HCT116 (cell line): ENCODE measurements around the gene COPE. TPM values are rescaled to one million over a fixed set of nuclear protein-coding genes. Genes with fewer than 3 reads are reported as not detected.
"Not testable (repeated sequence)": the region's sequence is repeated elsewhere in the genome, so short reads cannot be mapped to it uniquely, and the experiment has no call there.

Experiments
- ATAC-seq: fragments of 200-7000 bp; cut with Tn5 transposase; 2 replicates; pipeline ENCODE4 v1.9.1; 2020; ENCODE audit warnings: mild to moderate bottlenecking, moderate library complexity
- BruUV-seq: library from RNA; stranded (reverse); fragments of 400-500 nt; replicated peaks from 2 replicates; lab custom pipeline; 2021; lab: Mats Ljungman, UMichigan
- CTCF ChIA-PET: fragments of 300-600 bp; sonication (Branson Sonifier 250); formaldehyde crosslinking; loops from one replicate; lab custom pipeline; 2021; ENCODE audit warnings: antibody characterized with exemption; lab: Charles Lee
- POLR2A ChIA-PET: fragments of 300-600, 350-600 bp; sonication (Branson Sonifier 250); formaldehyde crosslinking; loops from one replicate; lab custom pipeline; 2021; ENCODE audit warnings: antibody characterized with exemption; lab: Charles Lee
- RAD21 ChIA-PET, 2 experiments: fragments of 300-600 bp; sonication (Branson Sonifier 250); formaldehyde crosslinking; loops; one replicate each; lab custom pipeline; 2023; ENCODE audit warnings: low total read pairs in 2 of 2; ENCODE audit not compliant: uncharacterized antibody in 2 of 2, unreplicated experiment in 2 of 2, low non-redundant PET in 1 of 2; lab: Charles Lee
- DNase-seq: peaks from one replicate; pipeline ENCODE4 v3.0.0-alpha.2; 2010; ENCODE audit warnings: low read depth, low spot score
- H2AFZ ChIP-seq: fragments of 200-600 bp; shearing (Covaris generic), sonication (generic); 2 replicates; pipeline ENCODE4 v1.6.1; 2017; ENCODE audit warnings: low read depth, mixed run types, mixed read lengths, antibody characterized with exemption, low read length; ENCODE audit not compliant: poor library complexity, severe bottlenecking
- H3K27ac ChIP-seq: 2 replicates; pipeline ENCODE4 v1.5.1; 2012; ENCODE audit warnings: low read depth, low read length
- H3K27me3 ChIP-seq: fragments of 200-600 bp; sonication (generic); 2 replicates; pipeline ENCODE4 v1.6.1; 2016; ENCODE audit warnings: mixed run types, low read length, mixed read lengths; ENCODE audit not compliant: insufficient read depth
- H3K36me3 ChIP-seq, 2 experiments: fragments of 200-500 bp in 1 of 2; fragments of 200-600 bp in 1 of 2; sonication (Bioruptor generic) in 1 of 2; sonication (generic) in 1 of 2; 2 replicates each; pipeline versions ENCODE4 v1.5.1 to v1.6.1; 2014 to 2016; ENCODE audit warnings: low read length in 2 of 2, inconsistent platforms in 1 of 2, mixed read lengths in 1 of 2, mixed run types in 1 of 2; ENCODE audit not compliant: insufficient read depth in 2 of 2, control insufficient read depth in 1 of 2
- H3K4me1 ChIP-seq, 2 experiments: fragments of 200-600 bp in 1 of 2; sonication (generic) in 1 of 2; 2 replicates each; pipeline versions ENCODE4 v1.5.1 to v1.6.1; 2012 to 2017; ENCODE audit warnings: low read length in 2 of 2, inconsistent platforms in 1 of 2, mild to moderate bottlenecking in 1 of 2, mixed read lengths in 1 of 2, mixed run types in 1 of 2, moderate library complexity in 1 of 2; ENCODE audit not compliant: insufficient read depth in 2 of 2, control insufficient read depth in 1 of 2
- H3K4me2 ChIP-seq: fragments of 200-600 bp; sonication (generic); 2 replicates; pipeline ENCODE4 v1.6.1; 2017; ENCODE audit warnings: mixed run types, low read length, mixed read lengths
- H3K4me3 ChIP-seq, 2 experiments: fragments of 200-600 bp in 1 of 2; sonication (generic) in 1 of 2; replicated peaks in 1 of 2; 2 replicates each; pipeline ENCODE4 v1.5.1; 2011 to 2016; ENCODE audit warnings: low read length in 2 of 2, control low read depth in 1 of 2, low read depth in 1 of 2, mild to moderate bottlenecking in 1 of 2, mixed read lengths in 1 of 2, mixed run types in 1 of 2
- H3K79me2 ChIP-seq: fragments of 200-600 bp; sonication (generic); 2 replicates; pipeline ENCODE4 v1.6.1; 2017; ENCODE audit warnings: mild to moderate bottlenecking, mixed run types, low read length, moderate library complexity, mixed read lengths; ENCODE audit not compliant: insufficient read depth
- H3K9ac ChIP-seq: fragments of 200-600 bp; sonication (generic); 2 replicates; pipeline ENCODE4 v1.6.1; 2016; ENCODE audit warnings: low read length, mixed read lengths
- H3K9me2 ChIP-seq: fragments of 200-600 bp; sonication (generic), shearing (Covaris generic); 2 replicates; pipeline ENCODE4 v1.6.1; 2017; ENCODE audit warnings: mixed run types, mild to moderate bottlenecking, moderate library complexity; ENCODE audit not compliant: insufficient read depth
- H3K9me3 ChIP-seq, 2 experiments: fragments of 200-500 bp in 1 of 2; fragments of 200-600 bp in 1 of 2; sonication (Bioruptor generic) in 1 of 2; sonication (generic) in 1 of 2; 2 replicates each; pipeline ENCODE4 v1.6.1; 2014 to 2017; ENCODE audit warnings: low read length in 2 of 2, mixed read lengths in 2 of 2, inconsistent platforms in 1 of 2, low read depth in 1 of 2, mild to moderate bottlenecking in 1 of 2, mixed run types in 1 of 2, moderate library complexity in 1 of 2; ENCODE audit not compliant: control insufficient read depth in 1 of 2, insufficient read depth in 1 of 2
- H4K20me1 ChIP-seq: fragments of 200-600 bp; sonication (generic), shearing (Covaris generic); 2 replicates; pipeline ENCODE4 v1.6.1; 2017; ENCODE audit warnings: mixed run types, mild to moderate bottlenecking, moderate library complexity; ENCODE audit not compliant: insufficient read depth
- CBX3 ChIP-seq: IDR thresholded peaks from 2 replicates; pipeline ENCODE4 v1.6.1; 2012; ENCODE audit warnings: low read depth
- CEBPB ChIP-seq: IDR thresholded peaks from 2 replicates; pipeline ENCODE4 v1.6.1; 2012; ENCODE audit warnings: low read depth
- EZH2 ChIP-seq: fragments of 200-600 bp; sonication (generic); IDR thresholded peaks from 2 replicates; pipeline ENCODE4 v1.6.1; 2017; ENCODE audit warnings: antibody characterized with exemption, mixed run types
- FOSL1 ChIP-seq: IDR thresholded peaks from 2 replicates; pipeline ENCODE4 v1.6.1; 2012; ENCODE audit warnings: low read depth
- MAX ChIP-seq: IDR thresholded peaks from 2 replicates; pipeline ENCODE4 v1.6.1; 2012
- RAD21 ChIP-seq: IDR thresholded peaks from 2 replicates; pipeline ENCODE4 v1.6.1; 2012; ENCODE audit warnings: low read depth, mild to moderate bottlenecking
- SRF ChIP-seq: IDR thresholded peaks from 2 replicates; pipeline ENCODE4 v1.6.1; 2012; ENCODE audit warnings: low read depth
- TCF7L2 ChIP-seq: IDR thresholded peaks from 2 replicates; pipeline ENCODE4 v1.7.0; 2011; ENCODE audit warnings: borderline replicate concordance, inconsistent platforms; ENCODE audit not compliant: insufficient read depth, insufficient read length; ENCODE audit errors: extremely low read depth
- YY1 ChIP-seq: IDR thresholded peaks from 2 replicates; pipeline ENCODE4 v1.6.1; 2011; ENCODE audit warnings: low read length, low read depth, moderate library complexity, mild to moderate bottlenecking; ENCODE audit not compliant: insufficient replicate concordance; ENCODE audit errors: extremely low read depth
- intact Hi-C: fragments of 100-400 bp; cut with micrococcal nuclease; formaldehyde crosslinking; loops from 2 replicates; pipeline ENCODE4 v1.10.0; 2022
- total RNA-seq: library from RNA; stranded (reverse); gene quantifications from one replicate; pipeline ENCODE4 v1.2.1, GENCODE V29; 2021; ENCODE audit not compliant: unreplicated experiment

Gene COPE
- total RNA-seq, 1 experiment from 2014 or later: 263 TPM

- peak; percentile 5 for ATAC-seq
- POLR2A ChIA-PET: interaction anchor here (0.6 to 2.0 kb wide), 7 partner anchors 10 to 129 kb away, joined by 3 to 10 read pairs (median 4); no protein-coding TSS in a partner anchor
- RAD21 ChIA-PET: interaction anchor here (1.4 kb wide), 2 partner anchors 67 kb away, joined by 5 to 6 read pairs; no protein-coding TSS in a partner anchor
Measured at GRCh38 chr19:18919900-18920214, 670 bp upstream of the COPE start.

GRCh38 chr19:18917593-18917992 is 1.6 kb downstream of the COPE start:
- POLR2A ChIA-PET, ATAC-seq, H3K27ac ChIP-seq, BruUV-seq, DNase-seq, H3K9me2 ChIP-seq, H2AFZ ChIP-seq, H3K9me3 ChIP-seq, H3K27me3 ChIP-seq, RAD21 ChIA-PET, H3K9ac ChIP-seq, H4K20me1 ChIP-seq: not testable (repeated sequence)
- Histone ChIP-seq H3K4me1 (peaks cover 16 to 21% of the 10 kb centered on the region in 2 experiments), H3K79me2 (peaks cover 81% of the 10 kb centered on the region), H3K36me3 (peaks cover 0 to 12% of the 10 kb centered on the region in 2 experiments; a peak in 3 of 4 replicates), H3K4me2 (peak overlapping the region; percentile 90), H3K4me3 (peak overlapping the region; percentile 86 to 100)
- intact Hi-C loops: loop anchor here (5.0 kb wide), 1 partner anchor 465 kb away; no protein-coding TSS in a partner anchor
- CTCF ChIA-PET: interaction anchor here (5.1 kb wide), 1 partner anchor 69 kb away, joined by 33 read pairs; no protein-coding TSS in a partner anchor

More at GRCh38 chr19:18919900-18920214, 670 bp upstream of the COPE start:
- Histone ChIP-seq H3K36me3 (peaks cover 0 to 18% of the 10 kb centered on the region in 2 experiments; a peak in 3 of 4 replicates), H3K9me2 (no peaks in the 10 kb centered on the region), H3K27ac (peak overlapping the region; percentile 41), H3K4me2 (peak overlapping the region; percentile 100), H3K27me3 (no peaks in the 10 kb centered on the region), H4K20me1 (no peaks in the 10 kb centered on the region), H3K9ac (peak overlapping the region; percentile 76), H2AFZ (no peak overlapping the region), H3K4me3 (peak overlapping the region; percentile 86 to 100), H3K4me1 (peaks cover 16 to 21% of the 10 kb centered on the region in 2 experiments), H3K79me2 (peaks cover 59% of the 10 kb centered on the region), H3K9me3 (no peaks in the 10 kb centered on the region)
- intact Hi-C loops: loop anchor here (2.0 to 5.0 kb wide), 2 partner anchors 67 to 468 kb away; no protein-coding TSS in a partner anchor
- BruUV-seq: TSS peak; percentile 76
- DNase-seq: no peak
- CTCF ChIA-PET: interaction anchor here (0.6 to 5.1 kb wide), 4 partner anchors 25 to 469 kb away, joined by 3 to 33 read pairs (median 4); no protein-coding TSS in a partner anchor
- TF ChIP-seq MAX (peak; percentile 5), EZH2 (no peak), SRF (no peak), CBX3 (no peak), YY1 (no peak), TCF7L2 (no peak), FOSL1 (no peak), CEBPB (no peak), RAD21 (no peak)
